ENCODE results near the gene ZSCAN2.

DNA sequence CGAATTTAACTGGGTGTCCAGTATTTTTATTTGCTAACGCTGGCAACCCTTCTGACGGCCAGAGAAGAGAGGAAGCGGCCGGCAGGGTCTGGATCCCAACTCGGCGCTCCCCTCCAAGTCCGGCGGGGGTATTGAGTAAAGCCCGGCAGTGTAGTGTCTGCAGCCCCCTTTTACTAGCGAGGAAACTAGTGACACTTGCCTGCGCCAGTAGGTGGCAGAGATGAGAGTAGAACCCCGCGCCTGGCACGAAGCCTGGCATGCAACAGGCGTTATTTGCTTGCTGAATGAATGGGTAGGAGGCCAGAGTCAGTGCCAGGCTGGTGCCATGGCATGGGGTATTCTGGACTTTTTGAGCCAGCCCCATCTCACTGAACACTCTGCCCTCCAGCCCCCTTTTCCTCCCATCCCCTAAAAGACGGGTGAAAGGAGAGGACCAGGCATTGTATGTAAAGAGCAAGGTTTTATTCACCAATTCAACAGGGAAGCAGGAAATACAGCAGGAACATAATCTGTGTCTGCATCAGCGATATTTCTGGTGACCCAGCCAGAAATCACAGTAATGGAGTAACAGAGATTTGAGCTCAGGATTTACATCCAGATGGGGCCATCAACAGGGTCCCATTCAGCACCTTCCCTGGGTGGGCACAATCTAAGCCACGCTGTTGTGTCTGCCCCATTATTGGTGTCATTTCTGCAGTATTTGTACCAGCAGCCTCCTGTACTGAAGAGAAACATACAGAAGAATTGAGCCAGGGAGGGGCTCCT, 54.1 kb downstream of the ZSCAN2 start:
- TF ChIP-seq, protein P1, sequence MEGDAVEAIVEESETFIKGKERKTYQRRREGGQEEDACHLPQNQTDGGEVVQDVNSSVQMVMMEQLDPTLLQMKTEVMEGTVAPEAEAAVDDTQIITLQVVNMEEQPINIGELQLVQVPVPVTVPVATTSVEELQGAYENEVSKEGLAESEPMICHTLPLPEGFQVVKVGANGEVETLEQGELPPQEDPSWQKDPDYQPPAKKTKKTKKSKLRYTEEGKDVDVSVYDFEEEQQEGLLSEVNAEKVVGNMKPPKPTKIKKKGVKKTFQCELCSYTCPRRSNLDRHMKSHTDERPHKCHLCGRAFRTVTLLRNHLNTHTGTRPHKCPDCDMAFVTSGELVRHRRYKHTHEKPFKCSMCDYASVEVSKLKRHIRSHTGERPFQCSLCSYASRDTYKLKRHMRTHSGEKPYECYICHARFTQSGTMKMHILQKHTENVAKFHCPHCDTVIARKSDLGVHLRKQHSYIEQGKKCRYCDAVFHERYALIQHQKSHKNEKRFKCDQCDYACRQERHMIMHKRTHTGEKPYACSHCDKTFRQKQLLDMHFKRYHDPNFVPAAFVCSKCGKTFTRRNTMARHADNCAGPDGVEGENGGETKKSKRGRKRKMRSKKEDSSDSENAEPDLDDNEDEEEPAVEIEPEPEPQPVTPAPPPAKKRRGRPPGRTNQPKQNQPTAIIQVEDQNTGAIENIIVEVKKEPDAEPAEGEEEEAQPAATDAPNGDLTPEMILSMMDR (IDR thresholded peaks at IDR 0.05), result peak; percentile 87
- no peak for TF ChIP-seq ZFX (IDR thresholded peaks at IDR 0.05; ENCODE audit: borderline replicate concordance)
